Measurements from ENCODE around the gene PRPF6.

PRPF6 gene

GRCh38 chr20:64055893-64056638, 75.1 kb downstream of the PRPF6 start:
- DNase-seq (ENCODE audit: low spot score): peak; percentile 74
- in situ Hi-C loops (cut with MboI; ENCODE audit: low sequenced_read_pairs, unreplicated experiment): no loop called here
- no peak for TF ChIP-seq CTCF (IDR thresholded peaks at IDR 0.05; ENCODE audit: borderline replicate concordance, control extremely low read depth, extremely low read depth, insufficient read depth, missing control alignments)

- in situ Hi-C loops (cut with MboI; ENCODE audit: low sequenced_read_pairs, unreplicated experiment): no loop called here
- no peak for DNase-seq (ENCODE audit: low spot score)
- no peak for TF ChIP-seq CTCF (IDR thresholded peaks at IDR 0.05; ENCODE audit: borderline replicate concordance, control extremely low read depth, extremely low read depth, insufficient read depth, missing control alignments)
These were observed 75.6 kb downstream of the PRPF6 start for GRCh38 chr20:64056639-64056888.

GRCh38 chr20:64056889-64057627, 76.1 kb downstream of the PRPF6 start:
- no peak for TF ChIP-seq CTCF (IDR thresholded peaks at IDR 0.05; ENCODE audit: borderline replicate concordance, control extremely low read depth, extremely low read depth, insufficient read depth, missing control alignments)

GRCh38 chr20:64057628-64058498, 76.9 kb downstream of the PRPF6 start:
- peak; percentile 92 for DNase-seq (ENCODE audit: low spot score)
- in situ Hi-C loops (cut with MboI; ENCODE audit: low sequenced_read_pairs, unreplicated experiment): no loop called here
- TF ChIP-seq CTCF (IDR thresholded peaks at IDR 0.05; ENCODE audit: borderline replicate concordance, control extremely low read depth, extremely low read depth, insufficient read depth, missing control alignments): peak; percentile 95

More at GRCh38 chr20:64056889-64057627, 76.1 kb downstream of the PRPF6 start:
- DNase-seq (ENCODE audit: low spot score): no peak
- in situ Hi-C loops (cut with MboI; ENCODE audit: low sequenced_read_pairs, unreplicated experiment): no loop called here

- in situ Hi-C loops (cut with MboI; ENCODE audit: low sequenced_read_pairs, unreplicated experiment): no loop called here
These were observed 77.6 kb downstream of the PRPF6 start for GRCh38 chr20:64058536-64058935.

More at GRCh38 chr20:64058536-64058935, 77.6 kb downstream of the PRPF6 start:
- DNase-seq (ENCODE audit: low spot score): no peak
- TF ChIP-seq CTCF (IDR thresholded peaks at IDR 0.05; ENCODE audit: borderline replicate concordance, control extremely low read depth, extremely low read depth, insufficient read depth, missing control alignments): no peak
